GM12874 (cell line): ENCODE results near the gene SMAD6.

Experiments used
- CTCF ChIP-seq: IDR thresholded peaks from 2 replicates; pipeline ENCODE4 v1.5.1; 2011; ENCODE audit warnings: low read depth, mild to moderate bottlenecking, control low read depth, low read length, moderate library complexity; ENCODE audit not compliant: insufficient read depth

SMAD6 gene

GRCh38 chr15:66698971-66699370 is 3.1 kb upstream of the SMAD6 start:
- TF ChIP-seq CTCF = no peak

GRCh38 chr15:66700412-66700801 is 1.6 kb upstream of the SMAD6 start:
- TF ChIP-seq CTCF = no peak

- TF ChIP-seq CTCF = no peak
Observed at GRCh38 chr15:66700802-66701421, 1.1 kb upstream of the SMAD6 start.

- no peak for TF ChIP-seq CTCF
Observed at GRCh38 chr15:66701422-66702034, 508 bp upstream of the SMAD6 start.

- TF ChIP-seq CTCF = no peak
Observed at GRCh38 chr15:66702787-66703539, 927 bp downstream of the SMAD6 start.

- no peak for TF ChIP-seq CTCF
Observed at GRCh38 chr15:66703540-66703941, 1.5 kb downstream of the SMAD6 start.

GRCh38 chr15:66704019-66704802 is 2.2 kb downstream of the SMAD6 start:
- TF ChIP-seq CTCF = no peak
